Fibroblast of lung (primary cell): ENCODE results near the gene HPGDS. TPM values are rescaled to one million over a fixed set of nuclear protein-coding genes. Genes with fewer than 3 reads are reported as not detected.
"Not testable (repeated sequence)": the region's sequence is repeated elsewhere in the genome, so short reads cannot be mapped to it uniquely, and the experiment has no call there.

Experiments used
- DNase-seq, 2 donors: peaks; one replicate each; pipeline versions ENCODE4 v3.0.0 to v3.0.0-alpha.2; 2010; ENCODE audit warnings: low read depth in 2 of 2
- H2AFZ ChIP-seq: 2 replicates; pipeline ENCODE4 v1.5.1; 2012; ENCODE audit warnings: low read length, control low read depth, inconsistent platforms
- H3K27ac ChIP-seq: 2 replicates; pipeline ENCODE4 v1.5.1; 2011; ENCODE audit warnings: low read length, control low read depth; ENCODE audit not compliant: insufficient read depth
- H3K27me3 ChIP-seq: 2 replicates; pipeline ENCODE4 v1.5.1; 2011; ENCODE audit warnings: mild to moderate bottlenecking, low read length; ENCODE audit not compliant: control insufficient read depth, insufficient read depth
- H3K36me3 ChIP-seq: 2 replicates; pipeline ENCODE4 v1.5.1; 2011; ENCODE audit warnings: low read length; ENCODE audit not compliant: control insufficient read depth, insufficient read depth
- H3K4me1 ChIP-seq: 2 replicates; pipeline ENCODE4 v1.5.1; 2011; ENCODE audit warnings: low read length; ENCODE audit not compliant: control insufficient read depth, insufficient read depth; ENCODE audit errors: extremely low read depth
- H3K4me2 ChIP-seq: 2 replicates; pipeline ENCODE4 v1.5.1; 2011; ENCODE audit warnings: low read length, control low read depth; ENCODE audit not compliant: insufficient read depth; ENCODE audit errors: extremely low read depth
- H3K4me3 ChIP-seq, 4 experiments: fragments of 200-600 bp in 1 of 4; sonication (generic) in 1 of 4; replicated peaks in 1 of 4; 2 replicates each; pipeline ENCODE4 v1.5.1; 2011 to 2016; ENCODE audit warnings: low read length in 4 of 4, low read depth in 3 of 4, mild to moderate bottlenecking in 3 of 4, control low read depth in 2 of 4, inconsistent platforms in 1 of 4, mixed read lengths in 1 of 4; ENCODE audit not compliant: insufficient read depth in 1 of 4; ENCODE audit errors: control extremely low read depth in 1 of 4
- H3K79me2 ChIP-seq: 2 replicates; pipeline ENCODE4 v1.5.1; 2012; ENCODE audit warnings: mild to moderate bottlenecking, low read length, inconsistent platforms; ENCODE audit not compliant: control insufficient read depth, insufficient read depth
- H3K9ac ChIP-seq: 2 replicates; pipeline ENCODE4 v1.5.1; 2011; ENCODE audit warnings: mild to moderate bottlenecking, low read length, control low read depth; ENCODE audit not compliant: insufficient read depth
- H3K9me3 ChIP-seq: 2 replicates; pipeline ENCODE4 v1.5.1; 2012; ENCODE audit warnings: low read depth, low read length; ENCODE audit not compliant: control insufficient read depth, insufficient read depth
- H4K20me1 ChIP-seq: 2 replicates; pipeline ENCODE4 v1.5.1; 2011; ENCODE audit warnings: low read length; ENCODE audit not compliant: control insufficient read depth, insufficient read depth; ENCODE audit errors: extremely low read depth
- EZH2 ChIP-seq: IDR thresholded peaks from 2 replicates; pipeline ENCODE4 v1.5.1; 2012; ENCODE audit warnings: low read length, control low read depth, mild to moderate bottlenecking; ENCODE audit errors: missing control alignments
- polyA plus RNA-seq, 2 donors: library from polyadenylated mRNA; depleted of rRNA in 1 of 2; stranded (reverse) in 1 of 2; unstranded in 1 of 2; fragments of >200 nt; gene quantifications; 2 replicates each; pipeline ENCODE4 v1.2.1, GENCODE V29; 2011 to 2012; ENCODE audit warnings: missing spikeins in 1 of 2
- total RNA-seq: library from RNA; depleted of rRNA; stranded (reverse); fragments of >200 nt; gene quantifications from 2 replicates; pipeline ENCODE4 v1.2.1, GENCODE V29; 2014
- TF ChIP-seq, protein P1 (sequence below), 2 donors: IDR thresholded peaks in 1 of 2; conservative IDR thresholded peaks in 1 of 2; 1 replicate in 1 of 2; 2 replicates in 1 of 2; pipeline ENCODE4 v1.5.1; 2011 to 2012; ENCODE audit warnings: low read length in 2 of 2, control low read depth in 1 of 2, inconsistent platforms in 1 of 2, low read depth in 1 of 2, mild to moderate bottlenecking in 1 of 2

Gene HPGDS
- total and polyA plus RNA-seq, 2 donors (not counting 1 experiment from before 2014, with no cell fraction given): not detected

DNA sequence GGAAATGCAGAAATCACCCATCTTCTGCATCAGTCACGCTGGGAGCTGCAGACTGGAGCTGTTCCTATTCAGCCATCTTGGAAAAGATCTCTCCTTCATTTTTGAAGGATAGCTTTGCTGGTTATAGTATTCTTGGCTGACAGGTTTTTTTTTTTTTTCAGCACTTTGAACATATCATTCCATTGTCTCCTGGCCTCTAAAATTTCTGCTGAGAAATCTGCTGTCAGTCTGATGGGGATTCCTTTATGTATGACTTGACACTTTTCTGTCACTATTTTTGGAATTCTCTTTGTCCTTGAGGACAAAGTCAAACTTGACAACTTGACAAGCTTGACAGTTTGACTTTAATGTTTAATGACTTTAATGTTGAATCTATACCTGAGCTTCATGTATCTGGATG is 16.8 kb downstream of the HPGDS start:
- Histone ChIP-seq H3K4me2 (no peak overlapping the region), H2AFZ (no peak overlapping the region), H3K79me2 (no peaks in the 10 kb centered on the region), H3K9ac (no peak overlapping the region), H3K27me3 (no peaks in the 10 kb centered on the region), H3K4me3 (no peak overlapping the region), H3K36me3 (no peaks in the 10 kb centered on the region), H3K27ac (no peak overlapping the region), H3K9me3 (no peaks in the 10 kb centered on the region), H4K20me1 (no peaks in the 10 kb centered on the region), H3K4me1 (no peaks in the 10 kb centered on the region)
- TF ChIP-seq, protein P1, sequence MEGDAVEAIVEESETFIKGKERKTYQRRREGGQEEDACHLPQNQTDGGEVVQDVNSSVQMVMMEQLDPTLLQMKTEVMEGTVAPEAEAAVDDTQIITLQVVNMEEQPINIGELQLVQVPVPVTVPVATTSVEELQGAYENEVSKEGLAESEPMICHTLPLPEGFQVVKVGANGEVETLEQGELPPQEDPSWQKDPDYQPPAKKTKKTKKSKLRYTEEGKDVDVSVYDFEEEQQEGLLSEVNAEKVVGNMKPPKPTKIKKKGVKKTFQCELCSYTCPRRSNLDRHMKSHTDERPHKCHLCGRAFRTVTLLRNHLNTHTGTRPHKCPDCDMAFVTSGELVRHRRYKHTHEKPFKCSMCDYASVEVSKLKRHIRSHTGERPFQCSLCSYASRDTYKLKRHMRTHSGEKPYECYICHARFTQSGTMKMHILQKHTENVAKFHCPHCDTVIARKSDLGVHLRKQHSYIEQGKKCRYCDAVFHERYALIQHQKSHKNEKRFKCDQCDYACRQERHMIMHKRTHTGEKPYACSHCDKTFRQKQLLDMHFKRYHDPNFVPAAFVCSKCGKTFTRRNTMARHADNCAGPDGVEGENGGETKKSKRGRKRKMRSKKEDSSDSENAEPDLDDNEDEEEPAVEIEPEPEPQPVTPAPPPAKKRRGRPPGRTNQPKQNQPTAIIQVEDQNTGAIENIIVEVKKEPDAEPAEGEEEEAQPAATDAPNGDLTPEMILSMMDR (conservative IDR thresholded peaks at IDR 0.05 in 1 of 2, IDR thresholded peaks at IDR 0.05 in 1 of 2; ENCODE audit: low read depth in 1 of 2, low read length in 2 of 2): no peak
- no peak for TF ChIP-seq EZH2
- DNase-seq: no peak

DNA sequence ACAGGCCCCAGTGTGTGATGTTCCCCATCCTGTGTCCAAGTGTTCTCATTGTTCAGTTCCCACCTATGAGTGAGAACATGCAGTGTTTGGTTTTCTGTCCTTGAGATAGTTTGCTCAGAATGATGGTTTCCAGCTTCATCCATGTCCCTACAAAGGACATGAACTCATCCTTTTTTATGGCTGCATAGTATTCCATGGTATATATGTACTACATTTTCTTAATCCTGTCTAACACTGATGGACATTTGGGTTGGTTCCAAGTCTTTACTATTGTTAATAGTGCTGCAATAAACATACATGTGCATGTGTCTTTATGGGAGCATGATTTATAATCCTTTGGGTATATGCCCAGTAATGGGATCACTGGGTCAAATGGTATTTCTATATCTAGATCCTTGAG is 22.7 kb downstream of the HPGDS start:
- H3K4me2 ChIP-seq, H3K27ac ChIP-seq, DNase-seq, H3K27me3 ChIP-seq, H3K4me1 ChIP-seq, H3K9me3 ChIP-seq, H3K79me2 ChIP-seq, H3K36me3 ChIP-seq, H4K20me1 ChIP-seq, H3K9ac ChIP-seq, H2AFZ ChIP-seq, H3K4me3 ChIP-seq: not testable (repeated sequence)

DNA sequence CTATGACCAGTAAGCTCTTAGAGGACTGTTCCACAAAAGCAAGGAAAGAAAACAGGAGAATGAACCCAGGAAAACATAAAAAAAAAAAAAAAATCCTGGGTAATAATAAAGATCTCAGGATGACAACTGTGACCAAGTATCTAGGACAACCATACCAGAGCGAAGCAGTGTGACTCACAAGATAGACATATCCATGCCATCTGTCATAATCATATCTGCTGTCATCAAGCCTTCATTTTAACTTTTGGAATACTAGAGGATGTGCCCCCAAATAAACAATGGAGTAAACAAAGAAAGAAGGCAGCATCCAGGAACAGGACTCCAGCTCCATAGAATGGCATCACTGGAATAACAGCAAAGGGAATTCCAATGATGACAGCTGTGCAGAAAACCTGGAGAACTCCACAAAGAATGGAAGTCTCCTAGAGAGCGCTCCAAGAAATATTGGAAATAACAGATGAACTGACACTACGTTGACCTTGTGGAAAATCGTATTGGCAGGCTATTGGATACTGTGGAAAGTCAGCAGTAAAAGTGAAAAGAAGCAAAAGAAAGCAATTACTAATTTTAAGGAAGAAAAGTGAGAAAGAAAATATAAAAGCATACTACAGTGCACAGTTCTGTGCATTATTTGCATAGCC is 35.3 kb downstream of the HPGDS start:
- H3K4me1 ChIP-seq: no peaks in the 10 kb centered on the region
- H3K4me2 ChIP-seq: no peak overlapping the region
- DNase-seq: no peak
- H2AFZ ChIP-seq: no peak overlapping the region
- H4K20me1 ChIP-seq: no peaks in the 10 kb centered on the region
- H3K27ac ChIP-seq: no peak overlapping the region
- H3K27me3 ChIP-seq: no peaks in the 10 kb centered on the region
- TF ChIP-seq EZH2: no peak
- TF ChIP-seq, protein P1 (conservative IDR thresholded peaks at IDR 0.05 in 1 of 2, IDR thresholded peaks at IDR 0.05 in 1 of 2; ENCODE audit: low read depth in 1 of 2, low read length in 2 of 2): no peak
- no peaks in the 10 kb centered on the region for H3K36me3 ChIP-seq
- H3K4me3 ChIP-seq: no peak overlapping the region
- H3K9me3 ChIP-seq: no peaks in the 10 kb centered on the region
- no peaks in the 10 kb centered on the region for H3K79me2 ChIP-seq
- no peak overlapping the region for H3K9ac ChIP-seq
